DMS 273 (cell line): ENCODE results near the gene TPRKB.
"Not testable (repeated sequence)": the region's sequence is repeated elsewhere in the genome, so short reads cannot be mapped to it uniquely, and the experiment has no call there.

Experiments used
- DNase-seq: peaks from one replicate; lab custom pipeline; 2025; ENCODE audit not compliant: unreplicated experiment; lab: John Stamatoyannopoulos, UW

Gene TPRKB

GRCh38 chr2:73740767-73741166 is 3.6 kb upstream of the TPRKB start:
- no peak for DNase-seq

- DNase-seq: no peak
Observed at GRCh38 chr2:73739101-73739500, 2.0 kb upstream of the TPRKB start.

DNA sequence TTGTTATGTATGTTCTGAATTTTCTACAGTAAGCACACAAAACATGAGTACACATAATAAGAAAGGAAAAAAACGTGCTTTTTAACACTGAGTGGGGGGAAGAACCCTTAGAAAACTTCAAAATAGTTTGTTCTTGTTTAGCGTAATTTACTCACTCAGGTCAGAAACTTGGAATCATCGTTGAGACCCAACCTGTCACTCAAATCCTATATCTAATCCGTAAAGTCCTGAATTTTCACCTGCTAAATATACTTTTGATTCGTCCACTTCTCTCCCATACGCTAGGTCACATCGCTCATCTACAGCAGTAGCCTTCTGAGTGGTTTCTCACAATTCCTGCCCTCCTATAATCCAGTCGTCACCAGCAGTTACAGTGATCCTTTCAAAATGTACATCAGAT is 767 bp downstream of the TPRKB start:
- DNase-seq: no peak

DNA sequence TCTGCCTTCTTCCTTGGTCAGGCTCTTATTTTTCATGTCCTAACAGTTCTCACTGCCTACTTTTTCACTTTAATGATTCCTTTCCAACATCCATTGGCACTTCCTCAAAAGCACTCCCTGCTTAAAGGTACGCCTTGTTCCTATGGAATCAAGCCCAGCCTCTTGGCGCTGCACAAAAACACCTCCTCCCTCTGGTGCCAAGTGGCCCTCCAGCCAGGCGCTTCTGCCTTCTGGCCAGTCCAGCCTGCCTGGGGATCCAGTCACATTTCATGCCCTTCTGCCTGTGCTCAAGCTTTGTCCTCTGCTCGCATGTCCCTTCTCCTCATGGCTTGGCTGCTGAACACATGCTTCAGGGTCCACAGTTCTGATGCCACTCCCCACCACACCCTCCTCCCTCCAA is 6.3 kb downstream of the TPRKB start:
- no peak for DNase-seq

- DNase-seq: no peak
Observed at GRCh38 chr2:73728711-73729110, 8.4 kb downstream of the TPRKB start.

GRCh38 chr2:73728043-73728442 is 9.1 kb downstream of the TPRKB start:
- DNase-seq: no peak

- not testable (repeated sequence) for DNase-seq
Observed at GRCh38 chr2:73726657-73727056, 10.5 kb downstream of the TPRKB start.

- DNase-seq: no peak
Observed at GRCh38 chr2:73718851-73719621, 18.1 kb downstream of the TPRKB start.

DNA sequence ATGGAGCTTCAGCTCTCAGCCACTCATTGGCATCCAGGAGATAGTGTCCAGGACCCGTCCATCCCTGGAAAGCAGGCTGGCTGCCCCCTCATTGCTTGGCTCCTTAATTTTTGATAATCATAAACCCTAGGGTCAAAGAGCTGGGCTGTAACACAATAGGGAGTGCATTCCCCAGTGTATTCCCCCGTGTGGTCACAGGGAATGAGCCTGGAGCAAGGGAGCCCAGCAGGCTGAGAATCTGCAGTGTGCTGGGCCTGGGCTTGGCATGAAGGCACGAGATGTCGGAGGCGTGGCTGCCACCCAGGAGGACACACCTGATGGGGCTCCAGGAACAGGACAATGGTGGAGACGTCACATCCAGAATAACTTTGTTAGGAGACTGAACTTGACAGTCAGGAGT is 18.7 kb downstream of the TPRKB start:
- no peak for DNase-seq

GRCh38 chr2:73717695-73718094 is 19.4 kb downstream of the TPRKB start:
- not testable (repeated sequence) for DNase-seq

DNA sequence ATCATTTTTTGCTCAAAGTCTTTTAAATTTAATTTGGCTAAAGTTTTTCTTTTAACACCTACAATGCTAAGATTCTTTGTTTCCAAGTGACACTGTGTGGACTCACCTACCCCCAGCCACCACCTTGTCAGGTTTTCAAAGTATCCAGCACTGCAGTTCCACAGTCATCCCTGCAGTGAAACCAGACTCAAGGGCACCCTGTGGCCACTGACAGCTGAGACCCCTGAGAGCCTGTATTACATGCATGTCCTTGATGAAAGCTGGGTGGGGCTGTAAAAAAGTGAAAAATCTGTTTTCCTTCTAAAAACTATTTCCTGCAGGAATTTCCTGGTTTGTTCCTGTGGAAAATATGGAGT is 19.9 kb downstream of the TPRKB start:
- no peak for DNase-seq

- DNase-seq: no peak
Observed at GRCh38 chr2:73716543-73717250, 20.4 kb downstream of the TPRKB start.

GRCh38 chr2:73714091-73714490 is 23.1 kb downstream of the TPRKB start:
- DNase-seq: no peak

GRCh38 chr2:73708527-73708926 is 28.6 kb downstream of the TPRKB start:
- DNase-seq: no peak

DNA sequence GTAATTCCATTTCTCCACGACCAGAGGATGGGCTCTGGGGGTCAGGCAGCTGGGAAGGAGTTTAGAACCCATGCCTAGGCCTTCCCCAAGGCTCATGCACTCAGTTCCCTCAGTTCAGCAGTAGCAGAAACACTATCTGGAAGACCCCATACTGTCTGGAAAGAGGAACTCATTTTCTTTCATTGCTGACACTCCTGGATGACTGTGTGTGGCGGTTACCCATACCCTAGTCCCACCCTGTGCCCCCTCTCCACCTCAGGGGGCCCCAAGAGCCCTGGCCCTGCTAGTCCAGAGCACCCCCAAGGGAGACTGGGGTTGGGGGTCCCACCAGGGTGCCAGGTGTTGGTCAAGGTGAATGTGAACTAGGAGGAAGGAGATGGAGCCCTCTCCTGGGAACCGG is 29.5 kb downstream of the TPRKB start:
- DNase-seq: no peak

DNA sequence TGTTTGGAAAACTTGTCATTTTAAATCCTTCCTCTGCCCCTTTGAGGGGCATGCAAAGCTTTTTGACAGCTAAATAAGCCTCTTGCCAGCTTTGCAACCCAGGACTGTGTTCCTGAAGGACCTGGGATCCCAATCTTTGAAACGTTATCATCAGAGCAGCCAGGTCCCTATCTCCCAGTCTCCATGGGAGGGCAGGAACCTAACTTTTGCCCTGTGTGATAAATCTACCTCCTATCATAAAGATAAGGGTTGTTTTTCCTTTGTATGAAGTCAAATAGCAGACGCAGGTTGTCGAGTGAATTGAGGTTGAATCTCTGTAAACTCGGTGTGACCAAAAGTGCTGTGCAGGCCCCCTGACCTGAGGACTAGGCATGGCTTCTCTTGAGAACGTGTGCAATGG is 30.1 kb downstream of the TPRKB start:
- DNase-seq: no peak

GRCh38 chr2:73705091-73705490 is 32.1 kb downstream of the TPRKB start:
- DNase-seq: no peak

DNA sequence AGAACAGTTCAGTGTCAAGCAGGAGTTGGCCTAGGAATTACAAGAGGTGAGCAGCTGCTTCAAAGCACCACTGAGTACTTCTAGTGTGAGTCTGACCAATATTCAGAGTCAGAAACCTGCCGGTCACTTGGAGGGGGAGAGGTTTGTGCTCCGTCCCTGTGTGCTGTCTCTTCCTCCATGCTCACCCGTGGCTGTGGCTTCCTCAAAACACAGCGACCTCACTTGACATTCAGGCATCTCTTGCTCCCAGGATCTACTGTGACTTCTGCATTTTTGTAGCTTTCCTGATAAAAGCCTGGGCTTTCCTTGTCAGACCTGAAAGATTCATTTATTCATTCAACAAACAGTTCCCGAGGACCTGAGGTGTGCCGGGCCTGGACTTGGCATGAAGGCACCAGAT is 32.9 kb downstream of the TPRKB start:
- no peak for DNase-seq

DNA sequence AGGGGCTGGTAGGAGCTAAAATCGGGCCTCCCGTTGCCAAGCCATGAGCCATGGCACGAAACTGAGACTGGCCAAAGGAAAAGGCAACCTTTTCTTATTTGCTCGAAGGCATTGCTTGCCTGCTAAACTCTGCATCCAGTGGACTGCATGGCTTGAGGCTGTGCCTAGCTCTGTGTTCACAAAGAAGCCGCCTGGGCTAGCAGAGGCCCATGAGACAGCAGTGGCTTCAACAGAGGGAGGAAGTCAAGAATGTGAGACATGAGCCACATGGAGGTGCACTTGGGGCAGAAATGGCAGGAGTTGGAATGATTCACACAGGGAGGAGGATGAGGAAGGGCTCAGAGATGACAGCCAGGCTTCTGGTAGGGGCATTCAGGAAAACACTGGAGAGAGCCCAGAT is 33.5 kb downstream of the TPRKB start:
- no peak for DNase-seq

GRCh38 chr2:73702852-73703493 is 34.2 kb downstream of the TPRKB start:
- not testable (repeated sequence) for DNase-seq

DNA sequence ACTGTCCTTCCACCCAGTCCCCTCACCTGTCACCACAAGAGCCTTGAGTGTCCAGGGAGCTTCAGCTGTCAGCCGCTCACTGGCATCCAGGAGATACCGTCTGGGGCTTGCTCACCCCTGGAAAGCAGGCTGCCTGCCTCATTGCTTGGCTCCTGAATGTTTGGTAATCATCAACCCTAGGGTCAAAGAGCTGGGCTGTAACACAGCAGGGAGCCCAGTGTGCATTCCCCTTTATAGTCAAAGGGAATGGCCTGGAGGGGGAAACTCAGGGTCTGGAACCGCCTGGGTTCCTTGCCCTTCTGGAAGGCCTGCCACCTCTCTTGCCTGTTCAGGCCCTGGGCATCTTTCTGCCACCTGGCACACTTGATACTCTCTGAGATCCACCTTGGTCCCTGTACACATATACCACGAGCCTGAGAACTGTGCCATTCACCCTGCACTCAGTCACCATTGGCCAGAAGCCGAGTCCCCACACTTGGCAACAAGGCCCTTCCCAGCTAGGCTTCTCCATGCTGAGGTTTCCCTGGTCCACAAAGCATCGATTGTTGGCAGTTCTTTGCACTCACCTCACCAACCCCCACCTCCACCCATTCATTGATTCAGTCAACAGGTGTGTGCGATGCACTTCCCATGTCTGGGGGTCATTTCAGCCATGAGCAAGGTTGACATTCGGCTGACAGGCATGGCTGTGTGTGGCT is 35.0 kb downstream of the TPRKB start:
- no peak for DNase-seq

GRCh38 chr2:73701448-73701765 is 35.7 kb downstream of the TPRKB start:
- not testable (repeated sequence) for DNase-seq
